ENCODE results near the gene CNTN1. TPM values are rescaled to one million over a fixed set of nuclear protein-coding genes. Genes with fewer than 3 reads are reported as not detected.
A peak's percentile ranks its signal among the peaks of the same experiment; 100 is the strongest.

The CNTN1 gene
- total and polyA plus RNA-seq, 9 of the 15 experiments (the other 6 are each of a cell fraction or from before 2014, with no cell fraction given) = 0.16 TPM; not detected in 8

DNA sequence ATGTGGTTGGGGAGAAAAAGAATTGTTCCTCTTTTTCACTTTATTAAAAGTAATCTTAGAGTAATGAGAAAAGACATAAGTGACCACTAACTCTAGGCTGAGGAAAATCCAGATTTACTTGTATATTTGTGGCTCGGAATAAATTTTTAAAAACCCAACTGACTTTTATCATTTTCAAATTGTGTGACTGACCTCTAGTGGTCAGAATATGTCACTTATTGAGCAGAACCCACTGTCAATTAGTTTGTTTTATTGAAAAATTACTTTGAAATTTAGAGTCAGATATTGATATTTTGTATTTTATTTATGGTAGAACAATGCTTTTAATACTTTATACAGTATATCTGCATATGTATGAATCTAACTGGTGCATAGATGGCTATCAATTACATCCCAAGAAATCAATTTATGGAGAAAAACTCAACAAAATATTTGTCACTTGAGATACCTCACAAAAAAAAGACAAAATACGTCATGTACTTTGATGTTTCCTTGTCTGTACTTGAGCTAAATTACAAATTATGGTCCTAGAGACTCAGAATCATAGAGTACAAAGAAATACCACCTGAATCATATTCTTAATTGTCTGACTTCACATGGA is 229.4 kb downstream of the CNTN1 start:
- H3K9me3 ChIP-seq (replicated peaks; ENCODE audit: control insufficient read depth, insufficient read depth, low read depth, low read length) = no peaks in the 10 kb centered on the region
- POLR2A ChIA-PET = no interaction called here
- H3K4me3 ChIP-seq = no peak overlapping the region
- BruUV-seq (replicated peaks) = no TSS peak
- no peak overlapping the region for H3K9ac ChIP-seq (ENCODE audit: insufficient read depth in 1 of 2, low read depth in 2 of 2, low read length in 2 of 2)
- CTCF ChIA-PET (ENCODE audit: low intra/inter-chr PET ratio) = no interaction called here
- FAIRE-seq = no peak
- ATAC-seq = no peak
- H3K4me1 ChIP-seq (replicated peaks in 1 of 2; ENCODE audit: control insufficient read depth in 2 of 2, insufficient read depth in 2 of 2, low read length in 2 of 2) = no peaks in the 10 kb centered on the region
- no peaks in the 10 kb centered on the region for H3K36me3 ChIP-seq (ENCODE audit: control insufficient read depth, insufficient read depth, low read length)
- DNase-seq (ENCODE audit: extremely low read depth in 1 of 4, low spot score in 3 of 4) = peak; percentile 4 to 14 (median 13)
- H2AFZ ChIP-seq (ENCODE audit: low read depth, low read length) = no peak overlapping the region
- intact Hi-C loops (cut with micrococcal nuclease) (loop anchor here (2.0 to 10.0 kb wide), 2 partner anchors 299 to 767 kb away; no protein-coding TSS in a partner anchor), in situ Hi-C loops (cut with MboI) (loop anchor here (25.0 kb wide), 1 partner anchor 759 kb away; no protein-coding TSS in a partner anchor)
- WGBS (ENCODE audit: insufficient coverage, low coverage, missing lambda C conversion rate) = 0% methylated on average over 2 of the region's 2 CpGs
- no peaks in the 10 kb centered on the region for H4K20me1 ChIP-seq (replicated peaks; ENCODE audit: control insufficient read depth, insufficient read depth, low read length)
- no peak overlapping the region for H3K27ac ChIP-seq (ENCODE audit: extremely low read depth, low read depth, low read length)
- no peaks in the 10 kb centered on the region for H3K79me2 ChIP-seq (ENCODE audit: control insufficient read depth, insufficient read depth, low read length)
- peak; percentile 31 to 65 for TF ChIP-seq RAD21 (CRISPR knock-in tag; conservative IDR thresholded peaks at IDR 0.05 in 1 of 2, IDR thresholded peaks at IDR 0.05 in 1 of 2)
- no peak for TF ChIP-seq ZC3H8 (IDR thresholded peaks at IDR 0.05)
- TF ChIP-seq, protein P1, sequence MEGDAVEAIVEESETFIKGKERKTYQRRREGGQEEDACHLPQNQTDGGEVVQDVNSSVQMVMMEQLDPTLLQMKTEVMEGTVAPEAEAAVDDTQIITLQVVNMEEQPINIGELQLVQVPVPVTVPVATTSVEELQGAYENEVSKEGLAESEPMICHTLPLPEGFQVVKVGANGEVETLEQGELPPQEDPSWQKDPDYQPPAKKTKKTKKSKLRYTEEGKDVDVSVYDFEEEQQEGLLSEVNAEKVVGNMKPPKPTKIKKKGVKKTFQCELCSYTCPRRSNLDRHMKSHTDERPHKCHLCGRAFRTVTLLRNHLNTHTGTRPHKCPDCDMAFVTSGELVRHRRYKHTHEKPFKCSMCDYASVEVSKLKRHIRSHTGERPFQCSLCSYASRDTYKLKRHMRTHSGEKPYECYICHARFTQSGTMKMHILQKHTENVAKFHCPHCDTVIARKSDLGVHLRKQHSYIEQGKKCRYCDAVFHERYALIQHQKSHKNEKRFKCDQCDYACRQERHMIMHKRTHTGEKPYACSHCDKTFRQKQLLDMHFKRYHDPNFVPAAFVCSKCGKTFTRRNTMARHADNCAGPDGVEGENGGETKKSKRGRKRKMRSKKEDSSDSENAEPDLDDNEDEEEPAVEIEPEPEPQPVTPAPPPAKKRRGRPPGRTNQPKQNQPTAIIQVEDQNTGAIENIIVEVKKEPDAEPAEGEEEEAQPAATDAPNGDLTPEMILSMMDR (IDR thresholded peaks at IDR 0.05 in 2 of 3, conservative IDR thresholded peaks at IDR 0.05 in 1 of 3; ENCODE audit: insufficient read depth in 2 of 3, low read depth in 1 of 3, low read length in 3 of 3) = peak in 2 of 3 experiments; percentile 12 to 48; a peak in 4 of 6 replicates
- no peaks in the 10 kb centered on the region for H3K27me3 ChIP-seq (ENCODE audit: control insufficient read depth in 2 of 2, insufficient read depth in 2 of 2, low read length in 2 of 2)
- H3K4me2 ChIP-seq (ENCODE audit: insufficient read depth, low read length) = no peak overlapping the region
- H3K9me1 ChIP-seq (ENCODE audit: control insufficient read depth, insufficient read depth, low read length) = no peaks in the 10 kb centered on the region
